ENCODE measurements around the gene FBXO31. TPM values are rescaled to one million over a fixed set of nuclear protein-coding genes. Genes with fewer than 3 reads are reported as not detected.

Gene FBXO31
- total RNA-seq (2011; cell fraction: chromatin; rRNA removed; ENCODE audit: low replicate concordance): 50.3 and 100 TPM in 2 replicates
- 55.0 and 64.4 TPM in 2 replicates for total RNA-seq (2011; cell fraction: nucleolus; rRNA removed)
- total RNA-seq (2011; cell fraction: nucleoplasm; rRNA removed): 34.9 and 39.5 TPM in 2 replicates
- total RNA-seq (2014; rRNA removed): 18.9 and 20.7 TPM in 2 replicates
- total RNA-seq (2014; rRNA removed; fragmentation: Illumina TruSeq; extraction: Trizol): 6.7 and 8.1 TPM in 2 replicates
- 10.1 and 10.4 TPM in 2 replicates for total RNA-seq (2015; rRNA removed; fragmentation: Illumina TruSeq; extraction: Trizol)
- total RNA-seq (2021): 28.6 and 33.3 TPM in 2 replicates
- 11.9 and 13.4 TPM in 2 replicates for polyA plus RNA-seq (2011; rRNA removed)
- polyA plus RNA-seq (2011; cell fraction: cytosol; rRNA removed): 10.3 and 21.0 TPM in 2 replicates
- polyA plus RNA-seq (2011; cell fraction: nucleus; rRNA removed): 24.4 and 48.8 TPM in 2 replicates
- 14.2 and 18.2 TPM in 2 replicates for polyA plus RNA-seq (2012)
- polyA plus RNA-seq (2014; fragmentation: Illumina TruSeq; extraction: Trizol): 10.9 and 19.1 TPM in 2 replicates
- polyA plus RNA-seq (2014; fragmentation: Nextera tagmentation; extraction: Ambion mirVana): under 1 TPM; 0.18 to 0.70 TPM
- polyA plus RNA-seq (2014; rRNA removed): 14.0 and 16.0 TPM in 2 replicates
- polyA minus RNA-seq (2011; rRNA and poly(A)+ RNA removed): 12.2 and 15.8 TPM in 2 replicates
- polyA minus RNA-seq (2011; cell fraction: cytosol; rRNA and poly(A)+ RNA removed): 13.6 and 17.8 TPM in 2 replicates
- 14.0 and 20.2 TPM in 2 replicates for polyA minus RNA-seq (2011; cell fraction: nucleus; rRNA and poly(A)+ RNA removed)
- Bru-seq, nascent RNA: percentile 69 among the genes with signal in this experiment
- BruChase-seq, experiment 1, labeled RNA remaining after a 2-hour chase: percentile 75 among the genes with signal in this experiment
- percentile 75 among the genes with signal in this experiment for BruChase-seq, experiment 2, labeled RNA remaining after a 6-hour chase
- long read RNA-seq, experiment 1, full-length matches to known transcripts: 15 of 78 reads
- long read RNA-seq, experiment 1, partial matches to known transcripts: 33 of 78 reads
- long read RNA-seq, experiment 1, other reads (novel, unspliced or antisense): 30 of 78 reads
- long read RNA-seq, experiment 2, full-length matches to known transcripts: 6 of 16 reads
- long read RNA-seq, experiment 2, partial matches to known transcripts: 8 of 16 reads
- long read RNA-seq, experiment 2, other reads (novel, unspliced or antisense): 2 of 16 reads
- long read RNA-seq, experiment 3, full-length matches to known transcripts: 2 of 11 reads
- long read RNA-seq, experiment 3, partial matches to known transcripts: 4 of 11 reads
- long read RNA-seq, experiment 3, other reads (novel, unspliced or antisense): 5 of 11 reads

GRCh38 chr16:87383505-87384161 lies at the start of gene FBXO31:
Gene FBXO31, minus strand, starts transcription at chr16:87383776. Its CDS starts 32 bp downstream, at chr16:87383744.
- DNase-seq (ENCODE audit: extremely low read depth in 1 of 4, low spot score in 3 of 4): peak; percentile 84 to 92 (median 88)
- Histone ChIP-seq H4K20me1 (replicated peaks; ENCODE audit: control insufficient read depth, insufficient read depth, low read length) (peaks cover 4% of the 10 kb centered on the region; the same call in 1 of the 2 replicates), H3K27me3 (ENCODE audit: control insufficient read depth in 2 of 2, insufficient read depth in 2 of 2, low read length in 2 of 2) (no peaks in the 10 kb centered on the region), H3K9me3 (replicated peaks; ENCODE audit: control insufficient read depth, insufficient read depth, low read depth, low read length) (no peaks in the 10 kb centered on the region), H3K9me1 (ENCODE audit: control insufficient read depth, insufficient read depth, low read length) (no peaks in the 10 kb centered on the region), H3K36me3 (ENCODE audit: control insufficient read depth, insufficient read depth, low read length) (peaks cover 15% of the 10 kb centered on the region; the same call in 2 of the 3 replicates), H3K4me3 (peak within 1 kb of the TSS; percentile 78), H3K79me2 (ENCODE audit: control insufficient read depth, insufficient read depth, low read length) (peaks cover 49% of the 10 kb centered on the region), H2AFZ (ENCODE audit: low read depth, low read length) (peak within 1 kb of the TSS; percentile 93), H3K4me1 (replicated peaks in 1 of 2; ENCODE audit: control insufficient read depth in 2 of 2, insufficient read depth in 2 of 2, low read length in 2 of 2) (peaks cover 34 to 38% of the 10 kb centered on the region in 2 experiments), H3K4me2 (ENCODE audit: insufficient read depth, low read length) (peak within 1 kb of the TSS; percentile 85), H3K9ac (ENCODE audit: insufficient read depth in 1 of 2, low read depth in 2 of 2, low read length in 2 of 2) (peak within 1 kb of the TSS; percentile 79 to 96), H3K27ac (ENCODE audit: extremely low read depth, low read depth, low read length) (peak within 1 kb of the TSS; percentile 88)
- in situ Hi-C loops (cut with MboI) (no loop called here), intact Hi-C loops (cut with micrococcal nuclease) (loop anchor here (2.0 kb wide), 1 partner anchor 67 kb away; the partner anchor contains the start of gene C16orf95)
- peak; percentile 74 for ATAC-seq
- no TSS peak for BruUV-seq (replicated peaks)
- FAIRE-seq: peak; percentile 66
- WGBS (ENCODE audit: insufficient coverage, low coverage, missing lambda C conversion rate): 1% methylated on average over 62 of the region's 92 CpGs
- ChIA-PET POLR2A (interaction anchor here (0.6 to 6.1 kb wide), 7 partner anchors 11 to 316 kb away, joined by 3 to 43 read pairs (median 3); partner anchors contain the start of gene MAP1LC3B), CTCF (ENCODE audit: low intra/inter-chr PET ratio) (no interaction called here)
- TF ChIP-seq ZBTB2 (IDR thresholded peaks at IDR 0.05): 0 out of 2 replicates have a peak, but pooled peaks have one; percentile 63
- TF ChIP-seq KHSRP (IDR thresholded peaks at IDR 0.05): no peak
- peak; percentile 94 for TF ChIP-seq ETV1 (tag; conservative IDR thresholded peaks at IDR 0.05; ENCODE audit: low read depth)
- TF ChIP-seq RBM25 (IDR thresholded peaks at IDR 0.05; ENCODE audit: low read depth, low read length, severe bottlenecking): no peak
- peak; percentile 44 to 63; a peak in 2 of 4 replicates for TF ChIP-seq MNT (conservative IDR thresholded peaks at IDR 0.05)
- peak; percentile 61; the same call in 1 of the 2 replicates for TF ChIP-seq ERF (CRISPR knock-in tag; IDR thresholded peaks at IDR 0.05)
- TF ChIP-seq SRSF9 (IDR thresholded peaks at IDR 0.05; ENCODE audit: borderline replicate concordance, low read depth, low read length): no peak
- TF ChIP-seq ZNF311 (CRISPR knock-in tag; IDR thresholded peaks at IDR 0.05): no peak
- no peak for TF ChIP-seq ZNF778 (CRISPR knock-in tag; IDR thresholded peaks at IDR 0.05)
- no peak for TF ChIP-seq DEAF1 (CRISPR knock-in tag; IDR thresholded peaks at IDR 0.05)

Measured in K562 (cell line).